ENCODE results near the gene C4orf33.
"Not testable (repeated sequence)": the region's sequence is repeated elsewhere in the genome, so short reads cannot be mapped to it uniquely, and the experiment has no call there.

C4orf33 gene

DNA sequence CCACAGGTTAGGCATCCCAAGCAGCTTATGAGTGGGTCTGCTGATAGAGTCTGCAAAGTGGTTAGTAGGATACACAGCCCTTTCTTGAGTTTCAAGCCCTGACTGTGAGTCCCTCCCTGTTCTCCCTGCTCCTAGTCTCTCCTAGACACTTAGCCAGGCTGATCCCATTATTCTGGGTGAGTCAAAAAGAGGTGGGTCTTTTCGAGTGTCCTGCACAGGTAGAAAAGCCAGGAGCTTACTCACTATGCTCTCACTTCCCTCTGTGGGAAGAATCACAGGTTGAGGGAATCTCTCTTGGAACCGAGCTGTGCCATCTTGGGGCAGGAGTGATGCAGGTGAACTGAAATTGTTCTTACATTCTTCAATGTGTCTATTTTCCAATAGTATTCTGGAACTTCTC lies 32.3 kb upstream of the C4orf33 start:
- TF ChIP-seq, protein P1, sequence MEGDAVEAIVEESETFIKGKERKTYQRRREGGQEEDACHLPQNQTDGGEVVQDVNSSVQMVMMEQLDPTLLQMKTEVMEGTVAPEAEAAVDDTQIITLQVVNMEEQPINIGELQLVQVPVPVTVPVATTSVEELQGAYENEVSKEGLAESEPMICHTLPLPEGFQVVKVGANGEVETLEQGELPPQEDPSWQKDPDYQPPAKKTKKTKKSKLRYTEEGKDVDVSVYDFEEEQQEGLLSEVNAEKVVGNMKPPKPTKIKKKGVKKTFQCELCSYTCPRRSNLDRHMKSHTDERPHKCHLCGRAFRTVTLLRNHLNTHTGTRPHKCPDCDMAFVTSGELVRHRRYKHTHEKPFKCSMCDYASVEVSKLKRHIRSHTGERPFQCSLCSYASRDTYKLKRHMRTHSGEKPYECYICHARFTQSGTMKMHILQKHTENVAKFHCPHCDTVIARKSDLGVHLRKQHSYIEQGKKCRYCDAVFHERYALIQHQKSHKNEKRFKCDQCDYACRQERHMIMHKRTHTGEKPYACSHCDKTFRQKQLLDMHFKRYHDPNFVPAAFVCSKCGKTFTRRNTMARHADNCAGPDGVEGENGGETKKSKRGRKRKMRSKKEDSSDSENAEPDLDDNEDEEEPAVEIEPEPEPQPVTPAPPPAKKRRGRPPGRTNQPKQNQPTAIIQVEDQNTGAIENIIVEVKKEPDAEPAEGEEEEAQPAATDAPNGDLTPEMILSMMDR (IDR thresholded peaks at IDR 0.05; ENCODE audit: insufficient read depth, low read length, poor library complexity, severe bottlenecking), result no peak
- TF ChIP-seq EZH2phosphoT487 (conservative IDR thresholded peaks at IDR 0.05; ENCODE audit: low read length), result no peak
- H4K20me1 ChIP-seq (ENCODE audit: low read depth, low read length), result no peaks in the 10 kb centered on the region
- H3K27me3 ChIP-seq (ENCODE audit: low read length), result no peaks in the 10 kb centered on the region
- H3K27ac ChIP-seq (ENCODE audit: low read depth, low read length), result no peak overlapping the region
- no peak overlapping the region for H3K9ac ChIP-seq (ENCODE audit: low read length)
- no peak overlapping the region for H3K4me2 ChIP-seq (ENCODE audit: low read depth, low read length, poor library complexity, severe bottlenecking)
- H3K36me3 ChIP-seq (ENCODE audit: low read length), result peaks cover 4% of the 10 kb centered on the region; the same call in 1 of the 2 replicates
- no peaks in the 10 kb centered on the region; the same call in 1 of the 2 replicates for H3K79me2 ChIP-seq (ENCODE audit: insufficient read depth, low read length)
- no peak overlapping the region for H2AFZ ChIP-seq (ENCODE audit: low read depth, low read length, severe bottlenecking)
- H3K9me2 ChIP-seq (replicated peaks; ENCODE audit: insufficient read depth, low read length), result no peaks in the 10 kb centered on the region
- no peak overlapping the region for H3K4me3 ChIP-seq (ENCODE audit: insufficient read depth, low read length, poor library complexity, severe bottlenecking)
- H3K9me3 ChIP-seq (ENCODE audit: insufficient read depth, low read length), result 0 out of 2 replicates have a peak, but pooled peaks cover 7% of the 10 kb centered on the region
- no peaks in the 10 kb centered on the region for H3F3A ChIP-seq (ENCODE audit: insufficient read depth)

DNA sequence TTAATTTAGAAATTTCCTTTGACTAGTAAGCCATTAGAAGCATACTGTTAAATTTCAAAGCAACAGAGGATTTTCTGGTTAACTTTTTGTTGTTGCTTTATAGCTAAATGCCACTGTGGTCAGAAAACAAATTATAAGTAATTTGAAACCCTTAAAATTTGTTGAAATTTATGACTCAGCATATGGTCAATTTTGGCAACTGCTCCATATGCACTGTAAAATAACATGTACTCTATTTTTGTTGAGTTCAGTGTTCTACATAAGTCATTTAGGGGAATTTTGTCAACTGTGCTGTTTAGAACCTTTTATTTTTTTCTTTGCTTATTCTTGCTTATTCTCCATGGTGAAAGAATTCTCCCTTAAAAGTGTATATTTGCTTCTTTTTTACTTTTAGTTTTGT lies 31.2 kb upstream of the C4orf33 start:
- H3K4me2 ChIP-seq (ENCODE audit: low read depth, low read length, poor library complexity, severe bottlenecking), result no peak overlapping the region
- no peaks in the 10 kb centered on the region for H4K20me1 ChIP-seq (ENCODE audit: low read depth, low read length)
- no peaks in the 10 kb centered on the region; the same call in 1 of the 2 replicates for H3K79me2 ChIP-seq (ENCODE audit: insufficient read depth, low read length)
- 0 out of 2 replicates have a peak, but pooled peaks cover 7% of the 10 kb centered on the region for H3K9me3 ChIP-seq (ENCODE audit: insufficient read depth, low read length)
- TF ChIP-seq, protein P1 (IDR thresholded peaks at IDR 0.05; ENCODE audit: insufficient read depth, low read length, poor library complexity, severe bottlenecking), result no peak
- TF ChIP-seq EZH2phosphoT487 (conservative IDR thresholded peaks at IDR 0.05; ENCODE audit: low read length), result no peak
- no peaks in the 10 kb centered on the region for H3K9me2 ChIP-seq (replicated peaks; ENCODE audit: insufficient read depth, low read length)
- H2AFZ ChIP-seq (ENCODE audit: low read depth, low read length, severe bottlenecking), result no peak overlapping the region
- no peak overlapping the region for H3K9ac ChIP-seq (ENCODE audit: low read length)
- H3F3A ChIP-seq (ENCODE audit: insufficient read depth), result no peaks in the 10 kb centered on the region
- H3K27ac ChIP-seq (ENCODE audit: low read depth, low read length), result no peak overlapping the region
- peaks cover 4% of the 10 kb centered on the region; the same call in 1 of the 2 replicates for H3K36me3 ChIP-seq (ENCODE audit: low read length)
- H3K27me3 ChIP-seq (ENCODE audit: low read length), result no peaks in the 10 kb centered on the region
- H3K4me3 ChIP-seq (ENCODE audit: insufficient read depth, low read length, poor library complexity, severe bottlenecking), result no peak overlapping the region

DNA sequence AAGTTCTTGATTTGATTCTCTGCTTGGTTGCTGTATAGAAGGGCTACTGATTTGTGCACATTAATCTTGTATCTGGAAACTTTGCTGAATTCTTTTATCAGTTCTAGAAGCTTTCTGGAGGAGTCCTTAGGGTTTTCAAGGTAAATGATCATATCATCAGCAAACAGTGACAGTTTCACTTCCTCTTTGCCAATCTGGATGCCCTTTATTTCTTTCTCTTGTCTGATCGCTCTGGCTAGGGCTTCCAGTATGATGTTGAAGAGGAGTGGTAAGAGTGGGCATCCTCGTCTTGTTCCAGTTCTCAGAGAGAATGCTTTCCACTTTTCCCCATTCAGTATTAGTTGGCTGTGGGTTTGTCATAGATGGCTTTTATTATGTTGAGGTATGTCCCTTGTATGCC lies 26.4 kb upstream of the C4orf33 start:
- H3K4me2 ChIP-seq (ENCODE audit: low read depth, low read length, poor library complexity, severe bottlenecking); H3K79me2 ChIP-seq (ENCODE audit: insufficient read depth, low read length); H3K27ac ChIP-seq (ENCODE audit: low read depth, low read length); H4K20me1 ChIP-seq (ENCODE audit: low read depth, low read length); H3K9ac ChIP-seq (ENCODE audit: low read length); H3K9me3 ChIP-seq (ENCODE audit: insufficient read depth, low read length); H3F3A ChIP-seq (ENCODE audit: insufficient read depth); H2AFZ ChIP-seq (ENCODE audit: low read depth, low read length, severe bottlenecking); H3K4me3 ChIP-seq (ENCODE audit: insufficient read depth, low read length, poor library complexity, severe bottlenecking); H3K9me2 ChIP-seq (replicated peaks; ENCODE audit: insufficient read depth, low read length); H3K27me3 ChIP-seq (ENCODE audit: low read length): not testable (repeated sequence)
- peaks cover 19% of the 10 kb centered on the region for H3K36me3 ChIP-seq (ENCODE audit: low read length)

DNA sequence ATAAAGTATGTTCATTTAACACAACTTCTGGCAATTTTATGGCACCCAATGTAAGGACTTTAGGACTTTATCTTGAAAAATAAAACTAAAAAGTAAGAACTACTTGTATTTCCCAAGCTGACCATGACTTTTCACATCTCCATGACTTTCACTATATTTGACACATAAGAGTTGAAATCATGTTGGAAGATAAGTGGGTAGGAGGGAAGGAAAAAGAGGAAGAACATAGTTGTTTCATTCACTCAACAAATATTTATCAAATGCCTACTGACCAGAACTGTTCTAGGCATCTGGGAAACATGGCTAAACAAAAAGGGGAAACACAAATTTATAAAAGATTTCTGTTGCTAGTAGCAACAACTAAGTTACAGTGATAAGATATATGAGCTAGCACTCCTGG lies 18.6 kb upstream of the C4orf33 start:
- peaks cover 43% of the 10 kb centered on the region for H3K36me3 ChIP-seq (ENCODE audit: low read length)
- H3K9me3 ChIP-seq (ENCODE audit: insufficient read depth, low read length), result no peaks in the 10 kb centered on the region
- no peaks in the 10 kb centered on the region for H3F3A ChIP-seq (ENCODE audit: insufficient read depth)
- no peak overlapping the region for H3K9ac ChIP-seq (ENCODE audit: low read length)
- H2AFZ ChIP-seq (ENCODE audit: low read depth, low read length, severe bottlenecking), result no peak overlapping the region
- no peak overlapping the region for H3K4me3 ChIP-seq (ENCODE audit: insufficient read depth, low read length, poor library complexity, severe bottlenecking)
- 0 out of 2 replicates have a peak, but pooled peaks cover 5% of the 10 kb centered on the region for H3K79me2 ChIP-seq (ENCODE audit: insufficient read depth, low read length)
- H3K4me2 ChIP-seq (ENCODE audit: low read depth, low read length, poor library complexity, severe bottlenecking), result no peak overlapping the region
- TF ChIP-seq EZH2phosphoT487 (conservative IDR thresholded peaks at IDR 0.05; ENCODE audit: low read length), result no peak
- TF ChIP-seq, protein P1 (IDR thresholded peaks at IDR 0.05; ENCODE audit: insufficient read depth, low read length, poor library complexity, severe bottlenecking), result no peak
- H3K9me2 ChIP-seq (replicated peaks; ENCODE audit: insufficient read depth, low read length), result no peaks in the 10 kb centered on the region
- H3K27me3 ChIP-seq (ENCODE audit: low read length), result no peaks in the 10 kb centered on the region
- no peak overlapping the region for H3K27ac ChIP-seq (ENCODE audit: low read depth, low read length)
- H4K20me1 ChIP-seq (ENCODE audit: low read depth, low read length), result no peaks in the 10 kb centered on the region
